K562 (cell line): ENCODE data around the gene OR6K3. TPM values are rescaled to one million over a fixed set of nuclear protein-coding genes. Genes with fewer than 3 reads are reported as not detected.

Experiments
- BACH1 ChIP-seq: fragments of 200-800 bp; sonication (Bioruptor generic); IDR thresholded peaks from 2 replicates; pipeline ENCODE4 v1.6.1; 2016; ENCODE audit warnings: missing genetic modification characterization, missing compliant biosample characterization
- CREB3L1 ChIP-seq: fragments of 450-650 bp; IDR thresholded peaks from 2 replicates; pipeline ENCODE4 v1.6.1; 2014; ENCODE audit warnings: low read depth, mild to moderate bottlenecking, moderate library complexity, borderline replicate concordance
- DACH1 ChIP-seq: fragments of 450-650 bp; IDR thresholded peaks from 2 replicates; pipeline ENCODE4 v1.6.1; 2018; ENCODE audit not compliant: partially characterized antibody
- HLTF ChIP-seq: fragments of 450-650 bp; IDR thresholded peaks from 2 replicates; pipeline ENCODE4 v1.6.1; 2016
- KLF16 ChIP-seq: IDR thresholded peaks from 2 replicates; pipeline ENCODE4 v1.6.1; 2016; ENCODE audit warnings: antibody characterized with exemption
- MTF1 ChIP-seq: fragments of 250-450 bp; sonication (Bioruptor Pico); IDR thresholded peaks from 2 replicates; pipeline ENCODE4 v1.9.0; 2021; ENCODE audit warnings: moderate library complexity, mild to moderate bottlenecking, inconsistent platforms, borderline replicate concordance
- POLR2B ChIP-seq: fragments of 450-650 bp; IDR thresholded peaks from 2 replicates; pipeline ENCODE4 v1.6.1; 2018; ENCODE audit warnings: low read depth; ENCODE audit not compliant: partially characterized antibody
- RFX7 ChIP-seq: fragments of 250-450 bp; sonication (Bioruptor Pico); IDR thresholded peaks from 2 replicates; pipeline ENCODE4 v1.5.1; 2021; ENCODE audit warnings: mild to moderate bottlenecking
- SRSF9 ChIP-seq: fragments of 200-400 bp; formaldehyde crosslinking; IDR thresholded peaks from 2 replicates; pipeline ENCODE4 v1.6.1; 2017; ENCODE audit warnings: low read depth, low read length, borderline replicate concordance
- ZBTB2 ChIP-seq: fragments of 450-650 bp; IDR thresholded peaks from 2 replicates; pipeline ENCODE4 v1.6.1; 2016; ENCODE audit warnings: antibody characterized with exemption
- ZFPM2 ChIP-seq: fragments of 250-450 bp; sonication (Bioruptor Pico); IDR thresholded peaks from 2 replicates; pipeline ENCODE4 v1.5.1; 2022; ENCODE audit warnings: mild to moderate bottlenecking
- ZNF263 ChIP-seq: sonication (generic); formaldehyde crosslinking; IDR thresholded peaks from 2 replicates; pipeline ENCODE4 v1.8.0; 2022; ENCODE audit warnings: mild to moderate bottlenecking, missing genetic modification reagents, borderline replicate concordance
- ZNF277 ChIP-seq: fragments of 250-450 bp; sonication (Bioruptor Pico); IDR thresholded peaks from 2 replicates; pipeline ENCODE4 v1.8.0; 2022; ENCODE audit warnings: inconsistent platforms, mild to moderate bottlenecking, moderate library complexity, borderline replicate concordance
- ZNF668 ChIP-seq: fragments of 250-450 bp; sonication (Bioruptor Pico); IDR thresholded peaks from 2 replicates; pipeline ENCODE4 v1.8.0; 2022; ENCODE audit warnings: mild to moderate bottlenecking, inconsistent platforms
- polyA plus RNA-seq, 8 experiments: library from polyadenylated mRNA; depleted of rRNA in 4 of 8; stranded (reverse) in 5 of 8; unstranded in 3 of 8; fragments of >200 nt; fragmentation: Nextera tagmentation in 2 of 8; fragmentation: Illumina TruSeq in 1 of 8; extraction: Ambion mirVana in 2 of 8; extraction: Trizol in 1 of 8; gene quantifications; 2 replicates each; pipeline versions ENCODE4 v1.2.1 to v1.2.3, GENCODE V29; 2011 to 2014; ENCODE audit warnings: inconsistent platforms in 1 of 8, missing spikeins in 1 of 8
- total RNA-seq, 7 experiments: library from RNA; depleted of rRNA in 6 of 7; stranded (reverse); fragments of >200 nt in 6 of 7; fragmentation: Illumina TruSeq in 2 of 7; extraction: Trizol in 2 of 7; gene quantifications; 2 replicates each; pipeline versions ENCODE4 v1.2.1 to v1.2.3, GENCODE V29; 2011 to 2021; ENCODE audit warnings: low replicate concordance in 1 of 7
- TF ChIP-seq, protein P1 (sequence below): fragments of 450-650 bp; IDR thresholded peaks from 2 replicates; pipeline ENCODE4 v1.6.1; 2018; ENCODE audit not compliant: partially characterized antibody

Gene OR6K3
- total and polyA plus RNA-seq, 9 of the 15 experiments (the other 6 are each of a cell fraction or from before 2014, with no cell fraction given) = not detected

GRCh38 chr1:158686111-158687009, 34.2 kb downstream of the OR6K3 start, which contains the start of gene SPTA1 (continued):
- TF ChIP-seq ZBTB2 (peak; percentile 67), CREB3L1 (peak; percentile 32; the same call in 1 of the 2 replicates), BACH1 (peak; percentile 98), ZNF277 (CRISPR knock-in tag) (no peak), RFX7 (no peak), HLTF (0 out of 2 replicates have a peak, but pooled peaks have one; percentile 21), POLR2B (peak; percentile 74), ZFPM2 (no peak), ZNF263 (no peak), SRSF9 (no peak), ZNF668 (CRISPR knock-in tag) (0 out of 2 replicates have a peak, but pooled peaks have one; percentile 7), MTF1 (no peak), KLF16 (peak; percentile 23; the same call in 1 of the 2 replicates), DACH1 (peak; percentile 87)
- TF ChIP-seq, protein P1, sequence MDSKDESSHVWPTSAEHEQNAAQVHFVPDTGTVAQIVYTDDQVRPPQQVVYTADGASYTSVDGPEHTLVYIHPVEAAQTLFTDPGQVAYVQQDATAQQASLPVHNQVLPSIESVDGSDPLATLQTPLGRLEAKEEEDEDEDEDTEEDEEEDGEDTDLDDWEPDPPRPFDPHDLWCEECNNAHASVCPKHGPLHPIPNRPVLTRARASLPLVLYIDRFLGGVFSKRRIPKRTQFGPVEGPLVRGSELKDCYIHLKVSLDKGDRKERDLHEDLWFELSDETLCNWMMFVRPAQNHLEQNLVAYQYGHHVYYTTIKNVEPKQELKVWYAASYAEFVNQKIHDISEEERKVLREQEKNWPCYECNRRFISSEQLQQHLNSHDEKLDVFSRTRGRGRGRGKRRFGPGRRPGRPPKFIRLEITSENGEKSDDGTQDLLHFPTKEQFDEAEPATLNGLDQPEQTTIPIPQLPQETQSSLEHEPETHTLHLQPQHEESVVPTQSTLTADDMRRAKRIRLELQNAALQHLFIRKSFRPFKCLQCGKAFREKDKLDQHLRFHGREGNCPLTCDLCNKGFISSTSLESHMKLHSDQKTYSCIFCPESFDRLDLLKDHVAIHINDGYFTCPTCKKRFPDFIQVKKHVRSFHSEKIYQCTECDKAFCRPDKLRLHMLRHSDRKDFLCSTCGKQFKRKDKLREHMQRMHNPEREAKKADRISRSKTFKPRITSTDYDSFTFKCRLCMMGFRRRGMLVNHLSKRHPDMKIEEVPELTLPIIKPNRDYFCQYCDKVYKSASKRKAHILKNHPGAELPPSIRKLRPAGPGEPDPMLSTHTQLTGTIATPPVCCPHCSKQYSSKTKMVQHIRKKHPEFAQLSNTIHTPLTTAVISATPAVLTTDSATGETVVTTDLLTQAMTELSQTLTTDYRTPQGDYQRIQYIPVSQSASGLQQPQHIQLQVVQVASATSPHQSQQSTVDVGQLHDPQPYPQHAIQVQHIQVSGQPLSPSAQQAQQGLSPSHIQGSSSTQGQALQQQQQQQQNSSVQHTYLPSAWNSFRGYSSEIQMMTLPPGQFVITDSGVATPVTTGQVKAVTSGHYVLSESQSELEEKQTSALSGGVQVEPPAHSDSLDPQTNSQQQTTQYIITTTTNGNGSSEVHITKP = peak; percentile 63
